Right cardiac atrium (tissue), 5 donors: ENCODE data around the gene STAT4. TPM values are rescaled to one million over a fixed set of nuclear protein-coding genes. Genes with fewer than 3 reads are reported as not detected.
A peak's percentile ranks its signal among the peaks of the same experiment; 100 is the strongest.

ENCODE experiments used
- ATAC-seq, 2 donors: fragments of 200-7000 bp; cut with Tn5 transposase; one replicate each; pipeline versions ENCODE4 v1.8.0 to v1.9.1; 2020; ENCODE audit warnings: moderate library complexity in 2 of 2, mild to moderate bottlenecking in 1 of 2
- DNase-seq, 3 donors: peaks; one replicate each; pipeline ENCODE4 v3.0.0-alpha.2; 2020
- H3K27ac ChIP-seq: one replicate; pipeline ENCODE4 v1.5.1; 2013; ENCODE audit warnings: mild to moderate bottlenecking, low read length, control low read depth, moderate library complexity
- H3K27me3 ChIP-seq: one replicate; pipeline ENCODE4 v1.6.1; 2013; ENCODE audit not compliant: control insufficient read depth, insufficient read depth
- H3K4me1 ChIP-seq: one replicate; pipeline ENCODE4 v1.6.1; 2013; ENCODE audit warnings: low read length; ENCODE audit not compliant: control insufficient read depth, insufficient read depth
- H3K4me3 ChIP-seq: one replicate; pipeline ENCODE4 v1.5.1; 2013; ENCODE audit warnings: low read length, control low read depth
- H3K9me3 ChIP-seq: one replicate; pipeline ENCODE4 v1.6.1; 2013; ENCODE audit warnings: low read length; ENCODE audit not compliant: control insufficient read depth
- WGBS: extraction: QIAGEN DNeasy Blood & Tissue Kit; methylation state at CpG from one replicate; pipeline ENCODE4 v1.1.7; 2013; 5-methylcytosine and 5-hydroxymethylcytosine counted together
- intact Hi-C, 4 donors: fragments of 100-400 bp; cut with DNase I; formaldehyde crosslinking; loops; one replicate each; pipeline versions ENCODE4 v1.11.0 to v1.14.0; 2022 to 2023
- polyA plus RNA-seq: library from polyadenylated mRNA; stranded (reverse); fragments of 200-250 nt; gene quantifications from one replicate; pipeline ENCODE4 v1.2.3, GENCODE V29; 2013
- total RNA-seq, 4 donors: library from RNA; stranded (reverse); fragmentation: NEBNext Ultra II Directional; extraction: Animal tissue kit (Norgen Biotek cat#: 25700); gene quantifications; one replicate each; pipeline ENCODE4 v1.2.1, GENCODE V29; 2021
- donor health status: healthy with polysubstance abuse.
- donor health status: DM: no; HTN: yes; CAD: no.
- donor health status: DM: no; HTN: no; CAD: no.
- donor health status: DM: no; HTN: yes; CAD: no; lungs with severe emphysema.
- donor health status: DM: yes; HTN: yes; CAD: no.

The STAT4 gene
- total and polyA plus RNA-seq, 5 donors = 7.0 to 27.0 (median 18.2) TPM

- no peak for ATAC-seq
- intact Hi-C loops = no loop called here
- no peak overlapping the region for H3K27ac ChIP-seq
- H3K4me1 ChIP-seq = no peaks in the 10 kb centered on the region
- H3K9me3 ChIP-seq = no peaks in the 10 kb centered on the region
- 72% methylated on average over 2 of the region's 2 CpGs for WGBS
- no peaks in the 10 kb centered on the region for H3K27me3 ChIP-seq
- DNase-seq = no peak
- H3K4me3 ChIP-seq = no peak overlapping the region
Observed at GRCh38 chr2:191082321-191082720, 68.5 kb downstream of the STAT4 start.

GRCh38 chr2:191081411-191082155 is 69.2 kb downstream of the STAT4 start:
- ATAC-seq = no peak

GRCh38 chr2:191078165-191078867 is 72.5 kb downstream of the STAT4 start:
- DNase-seq = no peak
- Histone ChIP-seq H3K4me3 (no peak overlapping the region), H3K9me3 (no peaks in the 10 kb centered on the region), H3K27me3 (no peaks in the 10 kb centered on the region), H3K27ac (no peak overlapping the region), H3K4me1 (no peaks in the 10 kb centered on the region)
- WGBS = 60% methylated on average over 3 of the region's 3 CpGs
- intact Hi-C loops = no loop called here
- no peak for ATAC-seq

More at GRCh38 chr2:191081411-191082155, 69.2 kb downstream of the STAT4 start:
- 69% methylated on average over 3 of the region's 3 CpGs for WGBS
- no peaks in the 10 kb centered on the region for H3K9me3 ChIP-seq
- no peak overlapping the region for H3K4me3 ChIP-seq
- no peak overlapping the region for H3K27ac ChIP-seq
- intact Hi-C loops = no loop called here
- no peaks in the 10 kb centered on the region for H3K4me1 ChIP-seq
- H3K27me3 ChIP-seq = no peaks in the 10 kb centered on the region
- no peak for DNase-seq

DNA sequence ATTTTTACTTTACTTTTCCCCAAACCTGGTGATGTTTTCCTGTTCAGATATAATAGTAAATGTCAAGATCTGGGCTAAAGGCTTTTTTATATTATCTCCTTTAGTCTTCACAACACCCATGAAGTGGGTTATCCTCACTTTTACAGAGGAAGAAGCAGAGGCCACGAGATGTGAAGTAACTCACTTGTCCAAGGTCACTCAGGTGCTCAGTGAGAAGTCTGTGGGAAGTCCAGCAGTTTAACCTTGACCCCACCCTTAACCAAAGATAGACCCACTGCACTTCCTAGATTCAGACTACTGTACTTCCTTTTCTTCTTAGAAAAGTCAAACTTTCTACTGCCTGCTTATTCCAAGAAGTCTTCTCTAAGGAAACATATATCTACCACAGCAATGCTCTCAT is 80.5 kb downstream of the STAT4 start:
- WGBS = 49% methylated on average over 1 of the region's 1 CpG
- H3K4me1 ChIP-seq = no peaks in the 10 kb centered on the region
- intact Hi-C loops = no loop called here
- H3K4me3 ChIP-seq = no peak overlapping the region
- ATAC-seq (no peak), DNase-seq (no peak)
- H3K27me3 ChIP-seq = no peaks in the 10 kb centered on the region
- H3K9me3 ChIP-seq = no peaks in the 10 kb centered on the region
- H3K27ac ChIP-seq = no peak overlapping the region

- DNase-seq (no peak), ATAC-seq (no peak)
- intact Hi-C loops = no loop called here
- H3K27ac ChIP-seq = no peak overlapping the region
- no peak overlapping the region for H3K4me3 ChIP-seq
- no peaks in the 10 kb centered on the region for H3K9me3 ChIP-seq
- 88% methylated on average over 3 of the region's 3 CpGs for WGBS
- no peaks in the 10 kb centered on the region for H3K27me3 ChIP-seq
- H3K4me1 ChIP-seq = no peaks in the 10 kb centered on the region
Observed at GRCh38 chr2:191069606-191070005, 81.2 kb downstream of the STAT4 start.

GRCh38 chr2:191066919-191067233 is 83.9 kb downstream of the STAT4 start:
- no peaks in the 10 kb centered on the region for H3K27me3 ChIP-seq
- H3K4me1 ChIP-seq = no peaks in the 10 kb centered on the region
- no peaks in the 10 kb centered on the region for H3K9me3 ChIP-seq
- intact Hi-C loops = no loop called here
- DNase-seq (no peak), ATAC-seq (no peak)
- 93% methylated on average over 3 of the region's 3 CpGs for WGBS
- no peak overlapping the region for H3K4me3 ChIP-seq
- H3K27ac ChIP-seq = no peak overlapping the region

- ATAC-seq = no peak
- H3K9me3 ChIP-seq = no peaks in the 10 kb centered on the region
- intact Hi-C loops = no loop called here
- no peak for DNase-seq
- 33% methylated on average over 4 of the region's 4 CpGs for WGBS
- no peaks in the 10 kb centered on the region for H3K27me3 ChIP-seq
- no peak overlapping the region for H3K4me3 ChIP-seq
- no peaks in the 10 kb centered on the region for H3K4me1 ChIP-seq
- no peak overlapping the region for H3K27ac ChIP-seq
Observed at GRCh38 chr2:191066197-191066918, 84.4 kb downstream of the STAT4 start.

DNA sequence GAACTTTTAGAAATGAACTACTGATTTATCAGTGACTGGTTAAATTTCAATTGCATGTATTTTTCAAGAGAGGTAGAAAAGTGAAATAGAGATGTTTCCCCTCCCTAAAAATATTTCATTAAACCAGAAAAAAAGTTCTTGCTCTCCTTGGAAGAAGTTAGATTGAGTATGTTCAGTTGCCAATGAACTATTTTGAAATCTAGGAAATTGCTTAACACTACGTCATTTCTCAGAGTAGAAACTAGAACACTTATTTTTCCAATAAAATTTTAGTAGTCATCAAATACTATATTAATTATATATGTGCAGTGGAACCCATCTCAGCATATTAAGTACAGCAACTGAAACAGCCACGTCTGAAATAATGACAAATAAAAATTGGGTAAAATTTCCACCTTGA is 85.0 kb downstream of the STAT4 start:
- H3K4me3 ChIP-seq = no peak overlapping the region
- DNase-seq (no peak), ATAC-seq (no peak)
- 57% methylated on average over 2 of the region's 2 CpGs for WGBS
- H3K9me3 ChIP-seq = no peaks in the 10 kb centered on the region
- intact Hi-C loops = no loop called here
- no peaks in the 10 kb centered on the region for H3K4me1 ChIP-seq
- no peak overlapping the region for H3K27ac ChIP-seq
- H3K27me3 ChIP-seq = no peaks in the 10 kb centered on the region

GRCh38 chr2:191064590-191064989 is 86.2 kb downstream of the STAT4 start:
- intact Hi-C loops = no loop called here
- WGBS = 83% methylated on average over 9 of the region's 9 CpGs
- Histone ChIP-seq H3K9me3 (no peaks in the 10 kb centered on the region), H3K4me3 (no peak overlapping the region), H3K4me1 (no peaks in the 10 kb centered on the region), H3K27ac (no peak overlapping the region), H3K27me3 (no peaks in the 10 kb centered on the region)
- ATAC-seq (no peak), DNase-seq (peak in 1 of 3 donors; percentile 33)

DNA sequence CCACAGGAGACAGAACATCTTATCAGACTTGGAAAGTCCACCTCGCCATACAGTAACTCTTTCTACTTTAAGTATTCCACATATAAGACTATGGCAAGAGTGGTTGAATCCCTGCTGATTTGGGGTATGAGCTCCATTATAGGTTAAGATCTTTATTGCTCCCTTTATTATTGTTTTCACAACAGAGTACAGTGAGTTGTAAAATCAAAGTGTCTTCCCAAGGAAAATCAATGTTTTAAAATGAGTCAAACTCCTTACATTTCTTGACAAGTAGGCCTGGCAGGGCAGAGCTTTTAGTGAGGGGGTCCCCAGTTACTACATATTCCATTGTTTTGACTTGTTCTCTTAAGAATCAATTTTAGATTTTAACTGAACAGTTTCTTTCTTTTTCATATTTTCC is 87.2 kb downstream of the STAT4 start:
- Histone ChIP-seq H3K4me3 (no peak overlapping the region), H3K9me3 (no peaks in the 10 kb centered on the region), H3K27ac (no peak overlapping the region), H3K27me3 (no peaks in the 10 kb centered on the region), H3K4me1 (no peaks in the 10 kb centered on the region)
- ATAC-seq = no peak
- no peak for DNase-seq
- 77% methylated on average over 1 of the region's 1 CpG for WGBS
- intact Hi-C loops = no loop called here

GRCh38 chr2:191061381-191061980 is 89.3 kb downstream of the STAT4 start:
- H3K27ac ChIP-seq = no peak overlapping the region
- no peaks in the 10 kb centered on the region for H3K4me1 ChIP-seq
- H3K4me3 ChIP-seq = no peak overlapping the region
- no peak for DNase-seq
- no peaks in the 10 kb centered on the region for H3K9me3 ChIP-seq
- WGBS = 92% methylated on average over 4 of the region's 4 CpGs
- intact Hi-C loops = no loop called here
- no peaks in the 10 kb centered on the region for H3K27me3 ChIP-seq
- ATAC-seq = no peak
